GM12865 (cell line): ENCODE results near the gene PITPNB.
A peak's percentile ranks its signal among the peaks of the same experiment; 100 is the strongest.

Experiments
- DNase-seq: peaks from one replicate; pipeline ENCODE4 v3.0.0; 2010; ENCODE audit warnings: low read depth
- H3K4me3 ChIP-seq: 2 replicates; pipeline ENCODE4 v1.5.1; 2011; ENCODE audit warnings: mild to moderate bottlenecking, low read depth, low read length, control low read depth
- CTCF ChIP-seq: IDR thresholded peaks from 2 replicates; pipeline ENCODE4 v1.5.1; 2011; ENCODE audit warnings: low read length, control low read depth, low read depth, inconsistent platforms; ENCODE audit not compliant: insufficient read depth; ENCODE audit errors: missing control alignments

The PITPNB gene

GRCh38 chr22:27881421-27881820 is 37.6 kb downstream of the PITPNB start:
- no peak for TF ChIP-seq CTCF

GRCh38 chr22:27880778-27881394 is 38.2 kb downstream of the PITPNB start:
- DNase-seq, result peak; percentile 71
- peak; percentile 58 for TF ChIP-seq CTCF
- H3K4me3 ChIP-seq, result no peak overlapping the region

More at GRCh38 chr22:27881421-27881820, 37.6 kb downstream of the PITPNB start:
- no peak for DNase-seq
- H3K4me3 ChIP-seq, result no peak overlapping the region

- peak; percentile 48 for DNase-seq
- TF ChIP-seq CTCF, result peak; percentile 61
- no peak overlapping the region for H3K4me3 ChIP-seq
Observed at GRCh38 chr22:27879923-27880322, 39.1 kb downstream of the PITPNB start.

- no peak for DNase-seq
- TF ChIP-seq CTCF, result no peak
- H3K4me3 ChIP-seq, result no peak overlapping the region
Observed at GRCh38 chr22:27878541-27878940, 40.5 kb downstream of the PITPNB start.

DNA sequence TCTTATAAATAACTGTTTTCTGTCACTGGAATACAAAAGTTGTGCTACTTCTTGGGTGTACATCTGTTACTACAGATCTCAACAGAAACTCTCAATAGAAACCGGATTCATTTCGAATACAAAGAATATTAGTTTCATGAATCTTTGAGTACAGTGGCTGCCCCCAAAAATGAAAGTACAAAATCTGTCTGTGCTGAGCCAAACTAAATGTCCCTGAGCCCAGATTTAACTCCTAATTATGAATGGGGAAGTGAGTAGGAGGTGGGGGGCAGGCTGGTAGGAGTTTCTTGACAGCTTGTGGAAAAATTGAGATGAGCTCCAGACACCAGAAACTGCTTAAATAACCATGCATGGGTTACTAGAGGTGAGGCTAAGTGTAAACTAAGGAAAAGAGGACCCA is 41.6 kb downstream of the PITPNB start:
- no peak for TF ChIP-seq CTCF
- H3K4me3 ChIP-seq, result no peak overlapping the region
- peak; percentile 71 for DNase-seq

DNA sequence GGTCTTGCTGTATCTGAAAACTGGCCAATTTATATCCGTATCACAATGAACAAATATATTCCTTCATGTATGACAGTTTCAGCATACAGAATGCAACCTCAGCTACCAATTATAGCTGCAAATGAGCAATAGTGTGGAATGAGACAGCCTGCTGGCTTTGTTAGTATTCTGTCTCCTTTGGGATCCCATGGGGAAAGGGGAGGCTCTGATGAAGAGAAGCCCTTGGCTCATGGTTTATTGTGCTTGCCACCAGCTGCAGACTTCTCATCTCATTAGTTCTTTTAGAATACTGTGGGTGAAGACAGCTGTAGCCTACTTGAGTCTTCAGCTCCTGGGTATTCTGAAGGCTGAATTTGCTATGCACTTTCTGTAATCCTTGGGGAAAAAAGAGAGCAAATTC is 42.4 kb downstream of the PITPNB start:
- TF ChIP-seq CTCF, result no peak
- no peak overlapping the region for H3K4me3 ChIP-seq
- no peak for DNase-seq

- no peak for TF ChIP-seq CTCF
- no peak overlapping the region for H3K4me3 ChIP-seq
- no peak for DNase-seq
Observed at GRCh38 chr22:27875951-27876350, 43.1 kb downstream of the PITPNB start.
